Astrocyte of the cerebellum (primary cell): ENCODE results near the gene NR1I3.

Source experiments
- DNase-seq: peaks from one replicate; pipeline ENCODE4 v3.0.0-alpha.2; 2011; ENCODE audit warnings: low read depth
- H3K4me3 ChIP-seq: 2 replicates; pipeline ENCODE4 v1.5.1; 2011; ENCODE audit warnings: mild to moderate bottlenecking, low read depth, low read length, moderate library complexity
- in situ Hi-C: cut with HindIII; loops from 2 replicates; pipeline ENCODE4 v1.10.0; 2017; ENCODE audit warnings: low sequenced_read_pairs
- TF ChIP-seq, protein P1 (sequence below): IDR thresholded peaks from 2 replicates; pipeline ENCODE4 v1.5.1; 2012; ENCODE audit warnings: low read length, low read depth, moderate library complexity, mild to moderate bottlenecking; ENCODE audit errors: missing control alignments

NR1I3 gene

DNA sequence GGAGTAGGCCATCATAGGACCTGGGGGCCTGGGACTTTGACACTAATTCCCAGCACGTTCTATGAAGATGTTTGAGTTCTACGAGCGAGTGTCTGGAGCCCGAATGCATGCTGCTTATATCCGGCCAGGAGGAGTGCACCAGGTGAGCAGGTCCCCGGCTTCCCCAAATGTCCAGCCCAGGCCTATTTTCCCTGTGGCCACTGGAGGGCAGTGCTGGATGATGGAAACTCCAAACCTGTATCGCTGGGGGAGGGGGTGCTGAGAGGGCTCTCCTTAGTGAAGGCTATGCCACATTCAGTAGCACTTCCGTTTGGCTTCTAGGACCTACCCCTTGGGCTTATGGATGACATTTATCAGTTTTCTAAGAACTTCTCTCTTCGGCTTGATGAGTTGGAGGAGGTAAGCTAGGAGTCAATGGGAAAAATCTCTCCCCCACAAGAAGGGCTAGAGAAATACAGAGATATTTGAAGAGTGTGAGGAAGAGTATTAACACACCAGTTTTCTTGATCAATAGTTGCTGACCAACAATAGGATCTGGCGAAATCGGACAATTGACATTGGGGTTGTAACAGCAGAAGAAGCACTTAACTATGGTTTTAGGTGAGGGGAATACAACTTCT is 28.1 kb downstream of the NR1I3 start:
- H3K4me3 ChIP-seq, result no peak overlapping the region
- TF ChIP-seq, protein P1, sequence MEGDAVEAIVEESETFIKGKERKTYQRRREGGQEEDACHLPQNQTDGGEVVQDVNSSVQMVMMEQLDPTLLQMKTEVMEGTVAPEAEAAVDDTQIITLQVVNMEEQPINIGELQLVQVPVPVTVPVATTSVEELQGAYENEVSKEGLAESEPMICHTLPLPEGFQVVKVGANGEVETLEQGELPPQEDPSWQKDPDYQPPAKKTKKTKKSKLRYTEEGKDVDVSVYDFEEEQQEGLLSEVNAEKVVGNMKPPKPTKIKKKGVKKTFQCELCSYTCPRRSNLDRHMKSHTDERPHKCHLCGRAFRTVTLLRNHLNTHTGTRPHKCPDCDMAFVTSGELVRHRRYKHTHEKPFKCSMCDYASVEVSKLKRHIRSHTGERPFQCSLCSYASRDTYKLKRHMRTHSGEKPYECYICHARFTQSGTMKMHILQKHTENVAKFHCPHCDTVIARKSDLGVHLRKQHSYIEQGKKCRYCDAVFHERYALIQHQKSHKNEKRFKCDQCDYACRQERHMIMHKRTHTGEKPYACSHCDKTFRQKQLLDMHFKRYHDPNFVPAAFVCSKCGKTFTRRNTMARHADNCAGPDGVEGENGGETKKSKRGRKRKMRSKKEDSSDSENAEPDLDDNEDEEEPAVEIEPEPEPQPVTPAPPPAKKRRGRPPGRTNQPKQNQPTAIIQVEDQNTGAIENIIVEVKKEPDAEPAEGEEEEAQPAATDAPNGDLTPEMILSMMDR, result peak; percentile 98
- in situ Hi-C loops, result loop anchor here (5.0 to 25.0 kb wide), 3 partner anchors 92 to 527 kb away; partner anchors contain the start of gene DUSP12
- DNase-seq, result peak; percentile 47

DNA sequence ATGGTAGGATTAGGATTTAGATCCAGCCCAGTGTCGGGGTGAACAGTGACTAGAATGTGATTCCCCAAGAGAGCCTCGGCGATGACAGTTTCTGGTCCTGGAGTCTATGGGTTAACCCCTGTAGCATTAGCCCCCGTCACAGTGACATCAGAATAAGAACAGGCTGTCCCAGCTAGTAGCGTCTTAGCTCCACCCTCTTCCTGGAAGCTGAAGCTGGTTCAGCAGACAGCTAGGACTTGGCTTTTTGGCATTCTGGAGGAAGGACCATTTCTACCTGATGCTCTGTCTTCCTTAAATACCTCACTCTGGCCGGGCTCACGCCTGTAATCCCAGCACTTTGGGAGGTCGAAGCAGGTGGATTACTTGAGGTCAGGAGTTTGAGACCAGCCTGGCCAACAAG is 30.8 kb downstream of the NR1I3 start:
- no peak overlapping the region for H3K4me3 ChIP-seq
- TF ChIP-seq, protein P1, result no peak
- no peak for DNase-seq
- in situ Hi-C loops, result loop anchor here (5.0 to 25.0 kb wide), 3 partner anchors 95 to 530 kb away; partner anchors contain the start of gene DUSP12

DNA sequence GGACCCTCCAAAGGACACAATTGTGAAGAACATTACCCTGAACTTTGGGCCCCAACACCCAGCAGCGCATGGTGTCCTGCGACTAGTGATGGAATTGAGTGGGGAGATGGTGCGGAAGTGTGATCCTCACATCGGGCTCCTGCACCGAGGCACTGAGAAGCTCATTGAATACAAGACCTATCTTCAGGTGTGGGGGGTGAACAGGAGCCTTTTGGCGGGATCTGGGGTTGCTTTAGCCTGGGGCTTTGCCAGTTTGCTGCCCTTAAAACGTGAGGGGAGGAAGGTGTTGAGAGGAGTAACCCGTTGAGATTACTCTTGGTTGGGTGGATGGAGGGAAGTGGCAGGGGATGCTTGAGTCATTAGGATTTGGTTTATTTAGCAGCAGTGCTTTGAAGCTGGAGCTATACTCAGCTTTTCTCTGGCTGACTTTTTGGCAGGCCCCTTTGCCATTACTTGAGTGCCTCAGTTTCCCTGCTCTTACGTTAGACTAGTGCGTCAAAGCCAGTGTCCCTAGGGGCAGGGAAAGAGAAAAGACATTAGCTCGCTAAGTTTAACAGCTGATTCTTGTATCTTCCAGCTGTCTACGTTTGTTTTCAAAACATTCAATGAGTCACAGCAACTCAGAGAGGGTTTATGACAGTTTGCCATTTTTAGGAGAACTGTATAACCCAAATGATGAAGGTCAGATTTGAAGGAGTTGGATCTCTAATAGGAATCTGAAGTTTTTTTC is 31.4 kb downstream of the NR1I3 start:
- H3K4me3 ChIP-seq, result no peak overlapping the region
- in situ Hi-C loops, result loop anchor here (5.0 to 25.0 kb wide), 3 partner anchors 96 to 531 kb away; partner anchors contain the start of gene DUSP12
- DNase-seq, result no peak
- TF ChIP-seq, protein P1, result no peak

DNA sequence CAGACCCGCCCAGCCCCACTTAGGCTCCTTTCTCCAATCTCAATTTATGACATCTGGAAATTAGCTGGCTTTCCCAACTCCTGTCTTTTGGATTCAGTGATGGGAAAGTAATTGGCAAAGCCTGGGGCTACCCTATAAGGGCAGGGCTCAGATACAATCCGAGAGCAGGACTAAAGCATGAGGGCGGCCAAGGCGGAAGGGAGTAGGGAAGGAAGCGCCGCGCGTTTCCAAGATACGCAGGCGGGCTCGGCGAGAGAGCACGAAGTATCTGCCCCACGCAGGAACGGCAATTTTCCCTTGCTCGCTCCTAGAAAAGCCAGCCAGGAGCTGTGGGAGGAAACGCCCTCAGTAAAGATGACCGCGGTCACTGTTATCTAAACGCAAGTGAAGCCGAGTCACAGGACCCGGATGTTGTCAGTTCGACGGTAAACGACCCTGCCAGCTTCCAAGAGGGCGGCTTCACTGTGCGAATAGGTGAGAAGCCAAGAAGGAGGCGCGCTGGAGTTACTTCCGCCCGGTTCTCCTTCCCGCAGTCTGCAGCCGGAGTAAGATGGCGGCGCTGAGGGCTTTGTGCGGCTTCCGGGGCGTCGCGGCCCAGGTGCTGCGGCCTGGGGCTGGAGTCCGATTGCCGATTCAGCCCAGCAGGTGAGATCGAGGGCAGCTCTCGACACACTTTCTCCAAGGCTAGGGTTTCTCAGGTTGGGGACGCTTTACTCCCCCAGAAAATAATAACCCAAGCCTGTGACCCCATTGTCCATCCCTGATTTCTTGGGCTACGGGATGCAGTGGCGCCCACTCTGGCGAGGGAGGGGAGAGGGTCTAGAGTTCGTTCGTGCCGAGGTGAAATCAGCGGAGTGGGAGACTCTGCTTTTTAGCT is 35.9 kb downstream of the NR1I3 start, which contains the start of gene NDUFS2:
TSS of gene NDUFS2 (plus strand) at position 532 of the 877 bp plus-strand sequence. CDS start at position 551, 19 bp downstream.
- in situ Hi-C loops, result loop anchor here (25.0 kb wide), 1 partner anchor 535 kb away; the partner anchor contains the start of gene DUSP12
- TF ChIP-seq, protein P1, result peak; percentile 57
- peak within 1 kb of the TSS; percentile 97 for H3K4me3 ChIP-seq
- peak; percentile 99 for DNase-seq

DNA sequence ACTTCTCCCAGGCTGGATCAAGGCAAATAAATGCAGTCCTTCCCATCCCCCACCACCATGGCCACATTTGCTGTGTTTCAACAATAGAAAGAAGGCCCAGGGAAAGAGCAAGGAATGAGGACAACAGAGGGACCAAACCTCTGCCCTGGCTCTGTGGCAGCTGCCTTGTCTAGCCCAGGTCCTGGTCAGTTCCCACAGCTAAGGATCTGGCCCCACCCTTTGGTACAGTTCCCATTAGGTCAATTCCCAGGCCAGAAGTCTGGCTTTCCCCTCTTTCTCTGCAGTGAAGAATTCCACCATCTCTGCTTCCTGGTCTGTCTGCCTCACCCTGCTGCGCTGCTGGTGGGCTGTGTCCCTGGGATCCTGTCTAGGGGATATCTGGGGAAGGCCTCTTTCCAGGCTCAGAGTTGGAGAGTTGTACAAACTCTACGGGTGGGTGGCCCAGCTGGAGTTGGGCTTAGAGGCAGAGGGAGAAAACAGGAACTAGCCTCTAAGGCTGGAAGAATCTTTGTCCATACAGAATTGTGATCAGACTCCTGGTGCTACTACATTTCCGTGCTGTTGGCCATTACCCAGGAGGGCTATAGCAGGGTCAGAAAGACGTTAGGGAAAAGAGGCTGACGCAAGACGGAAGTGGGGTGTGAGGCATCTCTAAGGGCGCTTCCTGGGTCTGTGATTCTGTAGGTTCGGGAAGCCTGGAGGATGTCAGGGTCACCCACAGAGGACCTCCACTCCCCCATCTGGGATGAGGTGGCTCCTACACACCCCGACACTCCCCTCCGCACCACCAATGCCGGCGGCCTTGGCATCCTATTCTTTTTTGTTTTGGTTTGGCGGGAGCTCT is 36.8 kb downstream of the NR1I3 start:
- peak overlapping the region; percentile 97 for H3K4me3 ChIP-seq
- TF ChIP-seq, protein P1, result no peak
- no peak for DNase-seq
- in situ Hi-C loops, result loop anchor here (25.0 kb wide), 1 partner anchor 536 kb away; the partner anchor contains the start of gene DUSP12
